ENCODE data around the gene ANKRD65.

The ANKRD65 gene

DNA sequence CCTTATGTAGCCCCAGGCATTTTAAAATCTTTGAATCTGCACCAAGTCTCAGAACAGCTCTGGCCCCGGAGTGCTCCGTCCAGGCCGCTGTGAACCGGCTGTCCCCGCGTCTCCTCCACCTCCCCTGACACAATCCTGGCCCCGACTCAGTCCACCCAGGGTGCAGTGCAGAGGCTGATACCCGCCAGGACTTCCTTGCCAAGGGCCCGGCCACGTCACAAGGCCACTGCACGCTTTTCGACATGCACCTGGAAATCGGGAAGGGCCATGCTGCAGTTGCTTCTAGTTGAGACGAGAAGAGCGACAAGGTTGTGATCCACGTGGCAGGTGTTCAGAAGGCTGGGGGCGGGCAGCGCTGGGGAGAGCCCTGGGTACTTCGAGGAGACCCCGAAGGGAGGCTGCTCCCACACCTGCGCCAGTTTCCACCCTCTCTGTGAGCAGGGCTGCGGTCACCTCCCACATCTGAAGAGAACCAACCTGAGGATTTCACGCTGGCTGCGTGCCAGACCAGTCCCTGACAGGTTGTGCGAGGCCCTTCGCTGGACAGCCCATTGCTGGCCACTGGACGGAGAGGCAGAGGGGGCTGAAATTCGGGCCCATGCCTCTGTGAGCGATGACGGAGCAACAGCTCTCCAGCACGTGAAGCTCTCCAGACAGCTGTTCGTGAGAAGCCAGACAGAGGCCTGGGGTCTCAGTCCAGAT is 21.1 kb upstream of the ANKRD65 start:
- DNase-seq (ENCODE audit: low read depth in 3 of 3), result no peak

DNA sequence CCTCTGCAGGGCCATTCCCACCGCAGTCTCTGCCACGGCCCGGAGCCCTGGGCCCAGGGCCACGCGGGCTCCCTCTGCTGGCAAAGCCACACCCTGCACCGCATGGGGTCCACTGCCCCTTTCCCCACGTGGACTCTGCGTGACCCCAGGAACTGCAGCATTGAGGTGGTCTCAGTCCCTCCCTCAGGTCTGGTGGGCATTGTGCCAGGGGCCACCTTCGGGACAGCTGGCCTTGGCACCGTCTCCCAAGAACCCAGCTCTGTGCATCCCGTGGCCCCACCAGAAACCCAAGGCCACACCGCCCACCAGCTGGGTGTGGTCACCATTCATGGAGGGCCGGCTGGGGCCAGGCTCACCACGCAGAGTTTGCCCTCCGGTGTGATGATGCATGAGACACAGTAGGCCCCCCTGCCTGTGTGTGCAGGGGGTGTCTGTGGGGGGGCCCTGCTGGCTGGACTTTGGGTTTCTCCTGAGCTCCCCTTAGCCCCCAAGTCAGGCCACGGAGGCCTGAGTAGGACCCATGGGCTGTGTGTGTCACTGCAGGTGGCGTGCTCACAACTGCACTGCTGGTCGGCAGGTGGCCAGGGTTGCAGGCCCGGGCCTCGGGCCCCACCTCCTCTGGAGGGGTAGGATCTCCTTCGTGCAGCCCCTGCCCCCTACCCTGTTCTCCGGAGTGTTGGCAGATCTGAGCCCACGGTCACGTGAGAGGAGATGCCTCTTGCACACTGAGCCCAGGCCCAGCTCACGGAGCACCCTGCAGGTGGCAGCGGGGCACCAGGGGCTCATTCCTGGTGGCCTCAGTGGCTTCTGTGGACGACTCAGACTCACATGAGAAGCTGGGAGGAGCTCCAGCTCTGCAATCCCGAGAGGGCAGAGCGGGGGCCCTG is 20.2 kb upstream of the ANKRD65 start:
- DNase-seq (ENCODE audit: low read depth in 3 of 3), result peak in 2 of 3 donors; percentile 34 to 61

DNA sequence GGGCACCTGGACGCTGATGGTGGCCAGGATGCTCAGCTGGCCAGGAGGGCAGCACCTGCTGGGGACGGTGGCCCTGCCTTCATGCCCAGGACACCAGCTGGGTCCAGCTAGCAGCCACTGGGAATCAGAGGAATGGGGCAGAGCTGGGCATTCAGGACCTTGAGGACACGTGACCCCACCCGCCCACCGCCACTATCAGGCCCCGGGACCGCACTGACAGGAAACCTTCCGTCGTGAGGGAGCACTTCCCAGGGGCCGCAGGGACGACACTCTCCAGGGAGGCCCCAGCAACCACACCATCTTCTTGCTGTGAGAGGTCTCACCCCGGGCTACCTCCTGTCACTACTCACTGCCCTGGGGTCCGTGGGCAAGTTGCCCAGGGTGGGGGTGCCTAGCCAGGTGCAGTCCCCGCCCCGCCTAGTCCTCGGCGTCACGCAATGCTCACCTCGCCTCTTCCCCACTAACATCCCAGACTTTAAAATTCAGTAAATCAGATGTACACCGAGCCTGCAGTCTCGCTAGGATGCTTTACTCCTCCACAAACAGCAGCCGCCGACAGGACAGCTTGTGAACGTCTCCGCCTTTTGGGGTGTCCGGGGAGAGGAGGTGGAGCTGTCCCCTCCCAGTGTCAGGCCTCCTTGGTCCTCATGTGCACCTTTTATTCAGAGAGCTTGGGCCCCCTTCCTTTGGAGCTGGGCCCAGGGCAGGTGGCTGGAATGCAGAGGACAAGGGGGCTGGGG is 19.4 kb upstream of the ANKRD65 start:
- no peak for DNase-seq (ENCODE audit: low read depth in 3 of 3)

DNA sequence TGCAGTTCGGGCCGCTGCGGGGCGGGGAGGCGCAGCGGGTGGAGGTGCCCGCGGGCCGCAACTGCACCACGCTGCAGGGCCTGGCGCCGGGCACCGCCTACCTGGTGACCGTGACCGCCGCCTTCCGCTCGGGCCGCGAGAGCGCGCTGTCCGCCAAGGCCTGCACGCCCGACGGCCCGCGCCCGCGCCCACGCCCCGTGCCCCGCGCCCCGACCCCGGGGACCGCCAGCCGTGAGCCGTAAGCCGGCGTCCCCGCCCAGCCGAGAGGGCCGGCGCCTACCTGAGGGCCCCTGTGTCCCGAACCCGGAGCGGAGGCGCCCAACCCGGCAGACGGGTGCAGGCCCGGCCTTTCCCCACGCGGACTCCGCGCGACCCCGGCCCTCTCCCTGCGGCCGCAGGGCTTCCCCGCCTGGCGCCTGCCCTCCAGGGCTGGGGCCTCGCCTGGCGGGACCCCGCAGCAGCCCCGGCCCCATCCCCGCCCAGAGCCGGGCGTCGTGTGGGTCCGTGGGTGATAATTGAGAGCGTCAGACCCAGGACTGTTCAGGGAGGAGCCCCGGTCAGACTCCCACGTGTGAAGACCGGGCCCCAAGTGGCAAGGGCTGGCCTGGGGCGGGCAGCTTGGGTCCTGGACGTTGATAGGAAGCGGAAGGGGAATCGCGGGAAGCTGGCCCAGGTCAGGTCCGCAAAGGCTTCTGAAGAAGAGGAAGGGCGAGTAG is 18.6 kb upstream of the ANKRD65 start:
- no peak for DNase-seq (ENCODE audit: low read depth in 3 of 3)

DNA sequence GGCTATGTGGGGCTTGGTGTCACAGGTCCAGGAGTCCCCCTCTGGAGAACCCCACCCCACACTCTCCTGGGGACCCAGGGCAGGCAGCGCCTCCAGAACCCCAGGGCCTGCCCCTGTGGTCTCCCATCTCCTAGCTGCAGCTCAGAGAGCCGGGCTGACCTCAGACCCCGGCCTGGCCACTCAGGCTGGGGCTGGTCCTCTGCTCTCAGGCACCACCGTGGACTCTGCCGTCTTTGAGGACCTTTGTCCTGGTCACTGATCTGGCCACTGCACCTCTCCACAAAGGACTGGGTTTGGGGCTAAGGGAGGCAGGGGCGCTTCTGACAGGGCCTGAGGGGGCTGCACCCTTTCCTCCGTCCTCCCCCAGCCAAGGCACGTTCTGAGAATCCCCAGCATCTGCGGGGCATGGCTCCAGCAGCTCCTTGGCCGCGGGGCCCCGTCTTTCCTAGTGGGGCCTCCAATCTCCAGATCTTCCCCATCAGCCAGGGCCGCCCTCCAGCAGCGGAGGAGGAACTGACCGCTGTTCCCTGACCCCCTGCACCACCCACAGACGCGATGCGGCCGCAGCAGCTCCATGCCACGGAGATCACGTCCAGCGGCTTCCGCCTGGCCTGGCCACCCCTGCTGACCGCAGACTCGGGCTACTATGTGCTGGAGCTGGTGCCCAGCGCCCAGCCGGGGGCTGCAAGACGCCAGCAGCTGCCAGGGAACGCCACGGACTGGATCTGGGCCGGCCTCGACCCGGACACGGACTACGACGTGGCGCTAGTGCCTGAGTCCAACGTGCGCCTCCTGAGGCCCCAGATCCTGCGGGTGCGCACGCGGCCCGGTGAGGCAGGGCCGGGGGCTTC is 17.7 kb upstream of the ANKRD65 start:
- no peak for DNase-seq (ENCODE audit: low read depth in 3 of 3)

DNA sequence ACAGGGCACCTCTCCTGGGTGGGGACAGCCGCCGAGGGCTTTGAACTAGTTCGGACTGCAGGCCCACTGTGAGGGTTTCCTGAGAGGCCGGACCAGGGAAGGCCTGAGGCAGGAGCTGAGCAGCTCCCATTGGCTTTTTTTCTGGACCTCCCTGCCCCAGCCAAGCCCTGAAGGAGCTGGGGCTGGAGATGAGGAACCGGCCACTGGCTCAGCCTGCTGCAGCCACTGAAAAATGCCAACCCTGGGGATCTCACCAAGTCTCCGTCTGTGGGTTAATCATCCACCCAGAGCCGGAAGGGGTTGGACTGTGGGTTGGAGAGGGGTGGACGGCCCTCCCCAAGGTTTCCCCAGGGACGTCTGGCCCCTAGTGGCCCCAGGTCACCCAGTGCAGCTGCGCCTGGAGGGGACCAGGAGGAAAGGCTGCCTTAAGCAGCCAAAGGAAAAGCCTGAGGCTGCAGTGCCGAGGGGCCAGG is 16.9 kb upstream of the ANKRD65 start:
- DNase-seq (ENCODE audit: low read depth in 3 of 3), result no peak

DNA sequence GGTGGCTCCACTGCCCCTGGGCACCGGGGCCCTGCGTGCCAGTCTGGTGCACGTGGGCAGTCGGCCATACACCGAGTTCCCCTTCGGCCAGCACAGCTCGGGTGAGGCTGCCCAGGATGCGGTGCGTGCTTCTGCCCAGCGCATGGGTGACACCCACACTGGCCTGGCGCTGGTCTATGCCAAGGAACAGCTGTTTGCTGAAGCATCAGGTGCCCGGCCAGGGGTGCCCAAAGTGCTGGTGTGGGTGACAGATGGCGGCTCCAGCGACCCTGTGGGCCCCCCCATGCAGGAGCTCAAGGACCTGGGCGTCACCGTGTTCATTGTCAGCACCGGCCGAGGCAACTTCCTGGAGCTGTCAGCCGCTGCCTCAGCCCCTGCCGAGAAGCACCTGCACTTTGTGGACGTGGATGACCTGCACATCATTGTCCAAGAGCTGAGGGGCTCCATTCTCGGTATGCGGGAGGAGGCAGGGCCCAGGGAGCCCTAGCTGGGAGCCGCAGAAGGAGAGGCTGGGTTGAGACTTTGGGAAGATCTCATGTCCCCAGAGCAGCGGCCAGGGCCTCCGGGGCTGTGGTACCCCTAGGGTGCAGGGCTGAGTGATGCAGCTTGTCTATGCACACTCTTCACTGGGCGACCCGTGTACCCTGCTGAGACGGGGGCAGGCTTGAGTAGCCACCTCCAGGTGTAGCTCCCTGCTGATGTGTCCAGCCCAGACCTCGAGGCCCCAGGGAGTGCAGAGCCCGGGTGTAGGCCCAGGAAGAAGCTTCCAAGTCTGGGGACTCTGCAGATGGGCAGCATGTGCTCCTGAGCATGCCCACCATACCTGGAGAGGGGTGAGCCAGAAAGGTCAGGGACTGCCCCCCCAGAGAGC is 16.2 kb upstream of the ANKRD65 start:
- no peak for DNase-seq (ENCODE audit: low read depth in 3 of 3)

DNA sequence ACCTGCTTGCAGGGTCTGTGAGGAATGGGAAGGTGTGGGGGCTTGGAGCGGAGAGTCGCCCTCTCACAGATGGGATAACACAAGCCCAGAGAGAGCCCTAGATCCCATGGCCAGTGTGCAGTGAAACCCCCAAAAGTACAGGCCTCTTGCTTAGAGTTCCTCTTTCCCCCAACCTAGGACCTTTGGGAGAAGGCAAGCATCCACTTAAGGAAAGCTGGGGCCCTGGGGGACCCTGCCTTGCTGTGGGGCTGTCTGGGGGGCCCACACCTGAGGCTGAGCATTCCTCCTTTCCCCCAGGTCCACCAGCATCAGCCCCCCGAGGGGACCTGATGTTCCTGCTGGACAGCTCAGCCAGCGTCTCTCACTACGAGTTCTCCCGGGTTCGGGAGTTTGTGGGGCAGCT is 15.6 kb upstream of the ANKRD65 start:
- no peak for DNase-seq (ENCODE audit: low read depth in 3 of 3)

DNA sequence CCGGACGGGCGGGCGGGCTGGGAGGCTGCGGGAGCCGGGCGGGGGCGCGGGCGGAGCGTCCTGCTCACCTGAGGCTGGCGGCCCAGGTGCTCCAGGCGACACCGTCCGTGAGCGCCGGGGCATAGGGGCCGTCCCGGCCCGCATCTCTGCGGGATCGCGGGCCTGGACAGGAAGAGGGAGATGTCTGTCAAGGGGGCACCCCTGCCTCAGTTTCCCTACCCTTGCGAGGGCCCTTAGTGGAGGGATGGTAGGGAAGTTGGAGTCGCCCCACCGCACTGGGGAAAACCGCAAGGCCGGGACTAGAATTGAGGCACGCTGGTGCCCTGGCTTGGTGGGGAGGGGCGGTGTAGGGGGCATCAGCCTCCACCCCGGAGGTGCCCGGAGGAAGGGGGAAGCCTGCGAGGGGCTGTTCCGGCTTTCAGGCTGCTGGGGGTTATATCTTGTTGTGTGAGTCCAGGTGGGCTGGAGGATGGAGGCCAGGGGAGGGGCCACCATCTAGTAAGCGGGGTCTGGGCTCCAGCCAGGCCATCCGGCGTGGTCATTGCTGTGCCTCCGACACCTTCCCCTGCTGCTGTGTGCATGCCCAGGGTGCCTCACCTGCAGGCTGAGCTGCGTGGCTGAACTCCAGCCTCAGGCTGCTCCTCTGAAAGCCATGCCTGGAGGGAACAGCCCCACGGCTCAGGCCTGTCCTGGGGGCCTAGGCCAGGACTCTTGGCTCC is 15.0 kb upstream of the ANKRD65 start:
- no peak for DNase-seq (ENCODE audit: low read depth in 3 of 3)

DNA sequence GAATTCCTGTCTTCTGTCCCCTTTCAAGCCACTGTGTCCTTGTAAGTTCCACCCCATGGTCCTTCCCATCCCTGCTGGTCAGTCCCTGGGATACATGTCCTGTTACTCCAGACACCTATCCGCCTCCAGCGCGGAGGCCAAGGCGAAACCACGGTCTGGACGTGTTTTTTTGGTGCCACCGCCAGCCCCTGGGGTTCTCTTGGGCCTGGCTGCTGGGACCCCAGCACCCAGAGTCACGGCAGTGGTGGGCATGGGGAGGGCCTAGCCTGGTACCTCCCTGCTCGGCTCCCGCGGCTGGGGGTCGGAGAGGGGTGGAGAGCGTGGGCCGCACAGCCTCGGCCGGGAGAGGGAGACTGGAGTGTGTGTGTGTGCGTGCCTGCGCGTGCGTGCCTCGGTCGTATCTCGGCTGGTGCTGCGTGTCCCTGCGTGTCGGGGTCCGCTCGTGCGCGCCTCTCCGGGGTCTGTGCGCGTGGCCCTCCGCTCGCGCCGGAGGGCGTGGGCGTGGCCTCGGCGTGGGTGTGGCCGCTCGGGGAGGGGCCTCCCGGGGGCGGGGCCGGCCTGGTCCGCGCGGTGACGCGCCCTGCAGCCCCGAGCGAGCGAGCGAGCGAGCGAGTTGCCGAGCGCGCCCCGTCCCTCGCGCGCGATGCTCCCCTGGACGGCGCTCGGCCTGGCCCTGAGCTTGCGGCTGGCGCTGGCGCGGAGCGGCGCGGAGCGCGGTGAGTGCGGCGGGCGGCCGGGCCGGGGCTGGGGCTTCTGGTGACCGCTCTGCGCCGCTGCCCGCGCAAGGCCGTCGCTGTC is 14.2 kb upstream of the ANKRD65 start, which contains the start of gene VWA1:
TSS of gene VWA1 (plus strand) at position 585 of the 798 bp plus-strand sequence. CDS start at position 644, 59 bp downstream.
- DNase-seq (ENCODE audit: low read depth in 3 of 3), result peak; percentile 25 to 68 (median 45)

DNA sequence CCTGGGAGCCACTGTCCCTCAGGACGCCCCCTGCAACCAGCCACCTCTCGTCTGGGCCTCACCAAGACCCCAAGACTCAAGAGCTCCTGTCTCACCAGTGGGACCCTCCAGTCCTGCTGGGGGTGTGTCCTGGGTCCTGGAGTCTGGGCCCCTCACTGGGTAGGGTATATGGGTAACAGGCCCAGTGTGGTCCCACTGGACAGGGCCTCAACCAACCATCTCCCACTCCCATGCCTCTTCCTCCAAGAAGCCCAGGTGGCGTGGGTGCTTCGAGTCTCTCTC is 13.7 kb upstream of the ANKRD65 start:
- no peak for DNase-seq (ENCODE audit: low read depth in 3 of 3)

DNA sequence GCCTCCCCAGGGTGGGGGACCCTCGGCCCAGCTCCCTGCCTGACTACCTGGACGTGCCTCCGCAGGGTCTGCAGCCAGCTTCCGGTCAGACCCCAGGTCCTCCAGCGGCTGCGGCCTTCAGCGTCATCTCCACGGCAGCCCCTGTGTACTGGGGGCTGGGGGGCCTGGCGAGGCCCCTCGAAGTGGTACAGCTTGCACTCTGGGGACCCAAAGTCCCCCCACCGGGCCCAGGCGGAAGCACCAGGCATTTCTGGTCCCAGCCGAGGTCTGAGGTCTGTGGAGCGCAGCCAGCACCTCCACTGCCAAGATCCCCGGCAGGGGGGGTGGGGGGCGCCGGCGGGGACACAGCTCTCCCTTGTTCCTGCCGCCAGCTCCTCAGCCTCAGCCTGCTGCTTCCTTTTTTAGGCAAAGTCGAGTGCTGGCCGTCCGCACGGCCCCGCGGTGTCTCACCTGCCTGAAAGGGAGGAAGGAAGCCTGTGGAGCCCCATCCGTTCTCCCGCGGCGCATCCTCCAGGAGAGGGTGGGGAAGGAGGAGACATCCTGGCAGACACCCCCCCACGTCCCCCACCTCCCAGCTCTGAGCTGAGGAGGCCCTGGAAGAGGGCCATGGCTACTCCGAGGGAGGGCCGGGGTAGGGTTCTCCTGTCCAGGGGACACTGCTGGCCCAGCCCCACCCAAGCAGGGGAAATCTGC is 13.2 kb upstream of the ANKRD65 start:
- DNase-seq (ENCODE audit: low read depth in 3 of 3), result no peak

DNA sequence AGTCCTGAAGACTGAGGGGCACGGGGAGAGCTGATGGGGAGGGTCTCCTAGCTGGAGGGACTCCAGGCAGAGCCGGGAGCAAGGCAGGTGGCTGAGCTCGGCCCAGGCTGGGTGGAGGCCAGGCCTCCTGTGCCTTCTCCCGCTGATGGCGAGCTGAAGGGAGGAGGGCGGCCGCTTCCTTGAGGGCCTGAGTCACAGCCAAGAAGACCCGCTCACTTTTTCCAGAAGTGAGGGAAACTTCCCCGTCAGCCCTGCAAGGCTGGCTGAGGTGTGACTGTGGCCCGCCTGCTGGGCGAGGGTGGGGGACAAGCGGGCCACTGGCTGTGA is 12.7 kb upstream of the ANKRD65 start:
- DNase-seq (ENCODE audit: low read depth in 3 of 3), result peak; percentile 38 to 65 (median 59)

DNA sequence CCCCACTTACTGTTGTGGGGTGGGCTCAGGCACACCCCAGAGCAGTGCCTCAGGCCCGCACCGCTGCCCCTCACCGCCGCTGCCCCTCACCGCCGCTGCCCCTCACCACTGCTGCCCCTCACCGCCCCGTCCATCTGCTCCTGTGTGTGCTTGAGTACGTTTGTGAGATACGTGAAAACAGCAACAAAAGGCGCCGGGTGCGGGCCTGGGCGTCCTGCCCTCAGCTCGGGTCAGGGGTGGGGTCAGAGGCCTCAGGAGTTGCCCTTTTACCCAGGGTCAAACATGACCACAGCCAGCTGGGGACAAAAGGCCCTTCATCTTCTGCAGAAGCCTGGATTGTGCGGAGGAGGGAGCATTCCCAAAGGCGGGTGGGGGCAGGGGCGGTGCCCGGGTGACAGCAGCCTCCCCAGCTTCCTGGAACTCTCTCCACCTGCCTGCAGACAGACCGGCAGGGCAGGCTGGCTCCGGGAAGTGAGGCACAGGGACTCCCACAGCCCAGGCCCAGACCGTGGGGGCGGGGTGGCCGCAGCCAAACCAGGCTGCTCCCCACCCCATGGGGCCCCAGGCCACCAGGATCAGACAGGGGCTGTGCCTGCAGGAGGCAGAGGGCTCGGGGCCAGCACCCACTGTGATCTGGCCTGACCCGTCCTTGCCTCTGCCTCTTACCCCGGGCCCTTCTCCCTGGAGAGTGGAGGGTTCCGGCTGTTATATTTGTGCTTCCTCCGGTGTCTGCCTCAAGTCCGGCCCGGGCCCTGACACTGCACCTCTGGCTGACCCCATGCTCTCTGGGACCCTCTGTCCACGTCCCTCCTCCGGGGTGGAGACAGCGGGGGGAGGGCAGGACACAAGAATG is 12.1 kb upstream of the ANKRD65 start:
- no peak for DNase-seq (ENCODE audit: low read depth in 3 of 3)

DNA sequence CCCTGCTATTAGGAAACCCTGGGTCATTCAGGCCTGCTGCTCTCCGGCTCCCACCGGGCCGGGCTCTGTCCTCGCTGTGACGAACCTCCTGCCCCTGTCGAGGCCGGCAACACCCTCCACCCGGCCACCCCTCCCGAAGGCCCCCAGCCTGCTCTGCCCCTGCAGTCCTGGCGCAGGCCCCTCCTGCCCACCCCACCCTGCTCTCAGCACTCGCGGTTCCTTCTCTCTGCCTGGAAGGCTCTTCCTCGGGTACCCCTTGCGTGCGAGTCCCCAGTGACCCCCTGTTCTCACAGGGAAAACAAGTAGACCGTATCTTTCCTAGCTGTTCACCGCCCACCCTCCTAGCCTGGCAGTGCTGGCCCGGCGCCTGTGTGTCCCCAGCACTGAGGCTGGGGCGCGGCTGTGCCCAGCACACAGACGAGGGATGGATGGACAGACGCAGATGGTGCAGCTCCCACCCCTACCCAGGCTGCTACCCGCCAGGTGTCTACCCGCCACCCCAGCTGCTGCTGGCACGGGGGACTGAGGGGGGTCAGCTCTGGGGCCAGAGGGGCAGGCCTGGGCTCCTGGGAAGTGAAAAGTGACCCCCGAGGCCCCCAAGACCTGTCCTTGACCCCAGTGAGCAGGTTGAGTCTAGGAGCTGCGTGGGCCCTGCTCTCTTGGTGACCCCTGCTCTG is 11.3 kb upstream of the ANKRD65 start:
- DNase-seq (ENCODE audit: low read depth in 3 of 3), result no peak

DNA sequence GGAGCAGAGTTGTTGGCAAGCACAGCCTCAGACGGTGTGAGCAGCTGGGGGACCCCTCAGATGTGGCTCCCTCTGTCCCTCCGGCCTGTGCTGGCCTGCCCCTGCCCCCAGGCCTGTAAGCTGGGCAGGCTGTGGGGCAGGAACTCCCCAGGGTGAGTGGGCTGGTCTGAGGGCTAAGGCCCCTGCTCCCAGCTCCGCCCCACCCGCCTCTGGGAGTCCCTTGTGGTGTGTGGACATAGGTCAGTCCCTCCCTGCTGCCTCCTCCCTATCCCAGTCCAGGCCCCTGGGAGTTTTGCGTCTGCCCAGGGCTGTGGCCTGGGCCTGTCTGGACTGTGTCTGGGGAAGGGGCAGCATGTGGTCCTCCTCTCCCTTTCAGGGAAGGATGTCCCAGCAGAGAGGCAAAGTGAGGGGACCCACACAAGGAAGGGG is 10.8 kb upstream of the ANKRD65 start:
- no peak for DNase-seq (ENCODE audit: low read depth in 3 of 3)

Measured in stimulated activated CD4-positive, alpha-beta T cell treated with anti-CD3 and anti-CD28 coated beads, TNF-alpha, amount 100 ng/mL, for 48 hours (primary cell).